A549 treated with dexamethasone at 1 μM for 4 hours (cell line): Measurements from ENCODE around the gene CSAG2. TPM values are rescaled to one million over a fixed set of nuclear protein-coding genes. Genes with fewer than 3 reads are reported as not detected.

Experiments
- total RNA-seq: library from RNA; stranded (reverse); fragments of 200-300 nt; extraction: Qiagen RNA extraction; gene quantifications from 5 replicates; pipeline ENCODE4 v1.2.3, GENCODE V29; 2022

Gene CSAG2, protein sequence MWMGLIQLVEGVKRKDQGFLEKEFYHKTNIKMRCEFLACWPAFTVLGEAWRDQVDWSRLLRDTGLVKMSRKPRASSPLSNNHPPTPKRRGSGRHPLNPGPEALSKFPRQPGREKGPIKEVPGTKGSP
- total RNA-seq, result not detected in 5 replicates

DNA sequence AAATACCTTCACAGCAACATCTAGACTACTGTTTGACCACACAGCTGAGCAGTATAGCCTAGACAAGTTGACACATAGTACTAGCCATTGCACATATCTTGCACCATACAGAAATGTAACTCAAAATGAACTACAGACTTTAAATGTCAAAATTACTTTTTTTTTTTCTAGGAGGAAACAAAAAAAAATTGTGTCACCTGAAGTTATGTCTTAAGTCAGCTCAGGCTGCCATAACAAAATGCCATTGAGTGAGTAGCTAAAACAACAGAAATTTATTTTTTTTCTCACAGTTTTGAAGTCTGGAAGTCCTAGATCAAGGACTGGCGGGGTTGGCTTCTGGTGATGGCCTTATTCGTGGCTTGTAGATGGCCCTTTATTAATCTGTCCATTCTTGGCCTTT, at the start of gene CSAG2:
CSAG2 (minus strand) TSS at position 101 of the 400 bp plus-strand sequence. CDS start 161 bp downstream, outside the sequence.

DNA sequence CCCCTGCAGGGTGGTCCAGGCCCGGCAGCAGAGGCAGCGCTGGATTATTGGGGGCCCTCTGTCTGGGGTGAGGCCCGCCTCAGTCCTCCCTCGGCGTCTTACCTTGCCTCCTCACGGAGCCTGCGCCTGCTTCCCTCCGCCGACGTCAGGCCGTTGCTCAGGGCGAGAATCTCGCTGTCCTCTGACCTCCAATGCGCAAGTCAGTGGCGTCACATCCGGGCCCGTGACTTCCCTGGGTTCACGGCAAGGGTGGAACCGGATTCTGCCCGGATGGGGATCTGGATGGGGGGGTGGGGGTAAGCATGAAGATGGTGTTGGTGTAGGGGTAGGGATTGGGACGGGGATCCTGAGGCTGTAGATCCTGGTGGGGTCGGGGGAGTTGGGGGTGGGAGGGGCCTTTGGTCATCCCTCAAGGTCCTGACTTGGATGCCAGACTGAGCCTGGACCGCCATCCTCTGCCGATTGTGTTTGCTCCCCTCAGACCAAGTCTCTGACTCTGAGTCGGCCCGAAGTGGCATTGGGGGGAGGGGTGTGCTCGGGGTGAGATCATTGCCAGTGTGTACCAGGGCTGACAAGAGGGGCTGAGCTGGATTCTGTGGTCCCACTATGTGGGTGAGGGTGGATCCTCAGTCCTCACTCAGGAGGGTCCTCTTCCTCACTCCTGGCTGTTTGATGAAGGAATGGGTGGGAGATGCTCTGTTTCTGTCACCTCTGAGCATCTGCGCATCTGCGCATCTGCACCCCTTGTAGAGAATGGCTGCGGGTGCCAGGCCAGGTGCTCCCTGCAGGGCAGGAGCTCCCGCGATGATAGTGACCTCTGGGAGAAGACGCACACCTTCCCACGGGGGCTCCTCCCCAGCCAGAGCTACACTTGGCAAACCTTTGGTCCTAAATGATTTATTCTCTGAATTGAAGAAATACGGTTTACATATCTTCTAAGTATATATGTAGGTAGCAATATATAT, 44.9 kb upstream of the CSAG2 start, which contains the start of gene MAGEA2:
MAGEA2 (minus strand) TSS at position 157 of the 965 bp plus-strand sequence. CDS start 2,479 bp downstream, outside the sequence.

DNA sequence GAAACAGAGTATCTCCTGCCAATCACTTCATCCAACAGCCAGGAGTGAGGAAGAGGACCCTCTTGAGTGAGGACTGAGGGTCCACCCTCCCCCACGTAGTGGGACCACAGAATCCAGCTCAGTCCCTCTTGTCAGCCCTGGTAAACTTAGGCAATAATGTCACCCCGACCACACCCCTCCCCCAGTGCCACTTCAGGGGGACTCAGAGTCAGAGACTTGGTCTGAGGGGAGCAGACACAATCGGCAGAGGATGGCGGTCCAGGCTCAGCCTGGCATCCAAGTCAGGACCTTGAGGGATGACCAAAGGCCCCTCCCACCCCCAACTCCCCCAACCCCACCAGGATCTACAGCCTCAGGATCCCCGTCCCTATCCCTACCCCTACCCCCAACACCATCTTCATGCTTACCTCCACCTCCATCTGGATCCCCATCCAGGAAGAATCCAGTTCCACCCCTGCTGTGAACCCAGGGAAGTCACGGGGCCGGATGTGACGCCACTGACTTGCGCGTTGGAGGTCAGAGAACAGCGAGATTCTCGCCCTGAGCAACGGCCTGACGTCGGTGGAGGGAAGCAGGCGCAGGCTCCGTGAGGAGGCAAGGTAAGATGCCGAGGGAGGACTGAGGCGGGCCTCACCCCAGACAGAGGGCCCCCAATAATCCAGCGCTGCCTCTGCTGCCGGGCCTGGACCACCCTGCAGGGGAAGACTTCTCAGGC, 24.3 kb upstream of the CSAG2 start, which contains the start of the genes CSAG1 and MAGEA12:
CSAG1 (minus strand) TSS at position 461 of the 715 bp plus-strand sequence. CDS start 1,261 bp downstream, outside the sequence.
MAGEA12 (plus strand) TSS at position 497 of the 715 bp plus-strand sequence. CDS start 2,405 bp downstream, outside the sequence.

DNA sequence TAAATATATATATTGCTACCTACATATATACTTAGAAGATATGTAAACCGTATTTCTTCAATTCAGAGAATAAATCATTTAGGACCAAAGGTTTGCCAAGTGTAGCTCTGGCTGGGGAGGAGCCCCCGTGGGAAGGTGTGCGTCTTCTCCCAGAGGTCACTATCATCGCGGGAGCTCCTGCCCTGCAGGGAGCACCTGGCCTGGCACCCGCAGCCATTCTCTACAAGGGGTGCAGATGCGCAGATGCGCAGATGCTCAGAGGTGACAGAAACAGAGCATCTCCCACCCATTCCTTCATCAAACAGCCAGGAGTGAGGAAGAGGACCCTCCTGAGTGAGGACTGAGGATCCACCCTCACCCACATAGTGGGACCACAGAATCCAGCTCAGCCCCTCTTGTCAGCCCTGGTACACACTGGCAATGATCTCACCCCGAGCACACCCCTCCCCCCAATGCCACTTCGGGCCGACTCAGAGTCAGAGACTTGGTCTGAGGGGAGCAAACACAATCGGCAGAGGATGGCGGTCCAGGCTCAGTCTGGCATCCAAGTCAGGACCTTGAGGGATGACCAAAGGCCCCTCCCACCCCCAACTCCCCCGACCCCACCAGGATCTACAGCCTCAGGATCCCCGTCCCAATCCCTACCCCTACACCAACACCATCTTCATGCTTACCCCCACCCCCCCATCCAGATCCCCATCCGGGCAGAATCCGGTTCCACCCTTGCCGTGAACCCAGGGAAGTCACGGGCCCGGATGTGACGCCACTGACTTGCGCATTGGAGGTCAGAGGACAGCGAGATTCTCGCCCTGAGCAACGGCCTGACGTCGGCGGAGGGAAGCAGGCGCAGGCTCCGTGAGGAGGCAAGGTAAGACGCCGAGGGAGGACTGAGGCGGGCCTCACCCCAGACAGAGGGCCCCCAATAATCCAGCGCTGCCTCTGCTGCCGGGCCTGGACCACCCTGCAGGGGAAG, 5.0 kb upstream of the CSAG2 start, which contains the start of gene MAGEA2B:
MAGEA2B (plus strand) TSS at position 814 of the 973 bp plus-strand sequence. CDS start 2,479 bp downstream, outside the sequence.

DNA sequence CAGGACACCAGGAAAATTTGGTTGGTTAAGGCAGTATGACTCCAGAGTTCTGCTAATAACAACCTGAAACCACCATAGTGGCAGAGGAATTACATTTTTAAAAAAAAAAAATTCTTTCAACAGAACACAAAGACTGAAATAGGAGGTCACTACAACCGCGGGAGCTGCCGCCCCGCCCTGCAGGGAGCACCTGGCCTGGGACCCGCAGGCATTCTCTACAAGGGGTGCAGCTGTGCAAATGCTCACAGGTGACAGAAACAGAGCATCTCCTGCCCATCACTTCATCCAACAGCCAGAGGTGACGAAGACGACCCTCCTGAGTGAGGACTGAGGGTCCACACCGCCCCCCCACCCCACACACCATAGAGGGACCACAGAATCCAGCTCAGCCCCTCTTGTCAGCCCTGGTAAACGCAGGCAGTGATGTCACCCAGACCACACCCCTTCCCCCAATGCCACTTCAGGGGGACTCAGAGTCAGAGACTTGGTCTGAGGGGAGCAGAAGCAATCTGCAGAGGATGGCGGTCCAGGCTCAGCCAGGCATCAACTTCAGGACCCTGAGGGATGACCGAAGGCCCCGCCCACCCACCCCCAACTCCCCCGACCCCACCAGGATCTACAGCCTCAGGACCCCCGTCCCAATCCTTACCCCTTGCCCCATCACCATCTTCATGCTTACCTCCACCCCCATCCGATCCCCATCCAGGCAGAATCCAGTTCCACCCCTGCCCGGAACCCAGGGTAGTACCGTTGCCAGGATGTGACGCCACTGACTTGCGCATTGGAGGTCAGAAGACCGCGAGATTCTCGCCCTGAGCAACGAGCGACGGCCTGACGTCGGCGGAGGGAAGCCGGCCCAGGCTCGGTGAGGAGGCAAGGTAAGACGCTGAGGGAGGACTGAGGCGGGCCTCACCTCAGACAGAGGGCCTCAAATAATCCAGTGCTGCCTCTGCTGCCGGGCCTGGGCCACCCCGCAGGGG, 10.8 kb downstream of the CSAG2 start, which contains the start of gene MAGEA3:
MAGEA3 (plus strand) TSS at position 843 of the 980 bp plus-strand sequence. CDS start 2,039 bp downstream, outside the sequence.

Other genes with a start within 250 kb of the CSAG2 start
- gene GABRQ, start 71.4 kb downstream of the CSAG2 start, total RNA-seq, result 0.18 to 0.22 TPM (median 0.19 TPM) in 5 replicates
- 2.2 to 3.9 TPM (median 2.7 TPM) in 5 replicates for gene MAGEA3, start 10.5 kb downstream of the CSAG2 start, total RNA-seq
- 0.08 to 0.42 TPM (median 0.24 TPM) in 4 of 5 replicates, not detected in the other for gene MAGEA2B, start 5.4 kb upstream of the CSAG2 start, total RNA-seq
- 0.16 to 0.53 TPM (median 0.28 TPM) in 5 replicates for gene CSAG1, start 24.4 kb upstream of the CSAG2 start, total RNA-seq
- gene MAGEA12, start 24.5 kb upstream of the CSAG2 start, total RNA-seq, result 0.11 to 0.15 TPM (median 0.13 TPM) in 5 replicates
- gene MAGEA2, start 44.6 kb upstream of the CSAG2 start, total RNA-seq, result 0.15 TPM in 1 of 5 replicates, not detected in the others
- not detected in 5 replicates for gene CSAG3, start 49.9 kb upstream of the CSAG2 start, total RNA-seq
- 10.1 to 13.3 TPM (median 11.9 TPM) in 5 replicates for gene MAGEA6, start 60.4 kb upstream of the CSAG2 start, total RNA-seq
- 71.4 to 95.9 TPM (median 72.9 TPM) in 5 replicates for gene CETN2, start 121.5 kb upstream of the CSAG2 start, total RNA-seq
- gene NSDHL, start 121.8 kb upstream of the CSAG2 start, total RNA-seq, result 49.1 to 52.6 TPM (median 50.6 TPM) in 5 replicates
- 6.6 to 8.8 TPM (median 7.7 TPM) in 5 replicates for gene ZNF185, start 188.8 kb upstream of the CSAG2 start, total RNA-seq